Measurements from ENCODE around the gene GJB6.

- TF ChIP-seq CTCF (IDR thresholded peaks at IDR 0.05): no peak
- no peak for TF ChIP-seq POLR2A (IDR thresholded peaks at IDR 0.05)
Measured at GRCh38 chr13:20190481-20191310, 41.4 kb downstream of the GJB6 start.
